IPS-18c (cell line): ENCODE data around the gene ZDHHC3.

Experiments
- H3K4me3 ChIP-seq: 2 replicates; pipeline ENCODE4 v1.7.0; 2013; ENCODE audit warnings: low read depth, mild to moderate bottlenecking, low read length, moderate library complexity; ENCODE audit not compliant: insufficient read depth
- H3K9me3 ChIP-seq: one replicate; pipeline ENCODE4 v1.6.1; 2013; ENCODE audit warnings: mild to moderate bottlenecking, low read length, moderate library complexity; ENCODE audit not compliant: control insufficient read depth, insufficient read depth

The ZDHHC3 gene

DNA sequence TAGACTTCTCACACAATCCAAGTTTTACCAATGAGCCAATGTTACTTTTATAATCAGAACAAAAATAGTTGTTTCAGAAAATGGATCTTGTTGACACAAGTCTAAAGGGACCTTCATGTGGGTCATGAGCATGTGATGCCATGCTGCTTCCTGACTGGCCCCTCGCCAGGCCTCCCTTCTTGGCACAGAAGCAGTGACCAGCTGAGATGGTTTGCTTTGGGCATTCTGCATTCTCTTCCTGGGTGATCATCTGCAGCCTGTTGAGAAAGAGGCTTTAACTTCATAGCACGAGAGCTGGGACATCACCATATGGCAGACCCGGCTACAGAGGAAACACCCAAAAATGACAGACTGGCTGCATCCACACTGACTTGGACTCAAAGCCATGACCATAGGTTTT, 55.9 kb downstream of the ZDHHC3 start:
- Histone ChIP-seq H3K4me3 (no peak overlapping the region), H3K9me3 (no peaks in the 10 kb centered on the region)

DNA sequence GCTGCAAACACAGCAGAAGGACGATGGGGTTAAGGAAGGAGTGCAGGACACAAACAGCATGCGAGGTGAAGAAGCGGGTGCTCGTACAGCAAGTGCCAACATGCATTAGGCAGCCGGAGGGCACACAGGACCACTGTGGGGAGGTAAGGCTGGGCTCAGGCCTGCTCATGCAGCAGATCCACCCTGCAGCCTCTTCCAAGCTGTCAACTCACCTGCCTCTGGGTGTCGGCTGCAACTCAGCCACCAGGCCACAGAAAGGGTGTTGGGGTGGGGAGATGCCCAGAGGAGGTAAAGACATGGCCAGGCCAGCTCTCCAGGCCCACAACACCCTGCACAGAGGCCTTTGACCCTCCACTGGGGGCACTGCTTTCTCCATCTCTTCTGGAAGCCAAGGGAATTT, 57.4 kb downstream of the ZDHHC3 start:
- Histone ChIP-seq H3K9me3 (no peaks in the 10 kb centered on the region), H3K4me3 (no peak overlapping the region)

DNA sequence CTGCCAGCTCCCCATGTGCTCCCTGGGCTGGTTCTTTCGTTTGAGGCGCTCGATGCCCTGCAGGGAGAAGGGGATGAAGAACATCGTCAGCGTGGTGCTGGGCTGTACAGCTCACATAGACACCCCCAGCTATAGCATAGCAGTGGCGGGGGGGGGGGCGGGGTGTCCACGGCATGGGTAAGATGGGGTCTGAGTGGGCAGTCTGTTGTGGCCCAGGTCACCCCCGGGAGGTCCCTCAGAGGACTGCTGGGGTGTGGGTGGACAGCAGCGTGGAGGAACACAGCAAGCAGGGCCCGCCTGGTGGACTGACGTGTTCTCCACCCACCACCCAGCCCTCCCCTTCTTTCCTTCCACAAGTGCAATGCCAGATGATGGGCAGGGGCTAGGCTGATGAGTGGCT, 57.9 kb downstream of the ZDHHC3 start:
- Histone ChIP-seq H3K4me3 (no peak overlapping the region), H3K9me3 (no peaks in the 10 kb centered on the region)

DNA sequence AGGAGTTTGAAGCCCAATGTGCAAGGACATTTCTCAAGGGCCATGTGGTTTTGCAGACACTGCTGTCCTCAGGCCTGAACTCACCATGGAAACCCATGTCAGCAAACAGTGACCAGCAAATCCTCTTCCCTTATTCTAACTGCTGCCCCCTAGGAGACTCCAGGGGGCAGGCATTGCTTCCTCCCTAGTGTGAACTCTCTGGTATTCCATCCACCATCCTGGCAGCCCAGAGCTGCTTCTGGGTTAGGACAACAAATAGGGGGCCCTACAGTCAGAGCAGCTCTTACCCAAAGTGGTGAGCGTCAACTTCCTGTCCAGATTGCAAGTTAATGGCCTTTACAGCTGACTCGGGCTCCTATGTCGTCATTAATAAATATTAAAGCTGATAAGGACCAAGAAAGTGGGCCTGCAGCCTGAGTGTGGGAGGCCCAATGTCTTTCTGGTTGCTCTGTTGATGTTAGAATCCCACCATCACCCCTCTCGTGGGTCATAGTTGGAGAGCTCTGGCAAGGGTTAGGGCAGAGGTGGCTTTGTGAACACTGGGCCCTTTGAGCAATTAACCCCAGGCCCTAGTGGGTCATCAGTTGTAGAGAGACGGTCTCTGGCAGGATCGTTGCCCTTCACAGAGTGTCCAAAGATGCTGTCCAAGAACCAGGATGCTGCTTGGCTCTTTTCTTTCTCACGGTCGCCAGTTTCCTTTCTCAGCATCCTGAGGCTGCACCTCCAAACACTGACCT, 60.1 kb downstream of the ZDHHC3 start:
- H3K4me3 ChIP-seq = no peak overlapping the region
- no peaks in the 10 kb centered on the region for H3K9me3 ChIP-seq

DNA sequence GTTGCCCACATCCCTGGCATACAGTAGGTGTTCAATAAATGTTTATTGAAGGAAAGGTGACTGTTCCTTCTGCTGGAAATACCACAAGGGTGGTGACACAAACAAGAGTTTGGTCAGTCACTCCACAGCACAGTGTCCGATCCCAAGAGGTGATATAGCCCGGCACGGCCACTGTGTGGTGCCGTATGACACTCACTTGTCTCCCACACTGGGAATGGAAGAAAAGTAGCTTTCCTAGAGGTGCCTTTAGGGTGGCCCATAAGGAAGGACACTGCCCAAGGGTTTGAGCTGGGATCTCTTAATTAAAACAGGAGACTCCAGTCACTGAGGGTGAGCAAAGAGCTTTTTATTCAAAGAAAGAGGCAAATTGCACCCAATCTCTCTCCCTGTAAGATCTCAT, 61.0 kb downstream of the ZDHHC3 start:
- Histone ChIP-seq H3K4me3 (no peak overlapping the region), H3K9me3 (no peaks in the 10 kb centered on the region)

DNA sequence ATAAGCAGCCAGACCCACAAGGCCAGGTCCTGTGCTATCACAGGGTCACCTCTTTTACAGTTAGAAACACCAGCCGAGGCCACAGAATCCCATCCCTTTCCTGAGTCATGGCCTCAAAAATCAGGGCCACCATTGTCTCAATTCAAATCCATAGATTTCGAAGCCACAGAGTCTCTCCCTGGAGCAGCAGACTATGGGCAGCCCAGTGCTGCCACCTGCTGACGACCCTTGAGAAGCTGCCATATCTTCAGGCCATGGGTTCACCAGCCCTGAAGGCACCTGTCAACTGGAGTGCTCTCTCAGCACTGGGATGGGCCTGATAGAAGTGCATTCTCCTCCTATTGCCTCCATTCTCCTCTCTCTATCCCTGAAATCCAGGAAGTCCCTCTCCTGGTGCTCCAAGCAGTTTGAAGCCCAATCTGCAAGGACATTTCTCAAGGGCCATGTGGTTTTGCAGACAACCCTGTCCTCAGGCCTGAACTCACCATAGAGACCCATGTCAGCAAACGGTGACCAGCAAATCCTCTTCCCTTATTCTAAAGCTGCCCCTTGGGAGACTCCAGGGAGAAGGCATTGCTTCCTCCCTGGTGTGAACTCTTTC, 62.0 kb downstream of the ZDHHC3 start:
- Histone ChIP-seq H3K4me3 (no peak overlapping the region), H3K9me3 (no peaks in the 10 kb centered on the region)

DNA sequence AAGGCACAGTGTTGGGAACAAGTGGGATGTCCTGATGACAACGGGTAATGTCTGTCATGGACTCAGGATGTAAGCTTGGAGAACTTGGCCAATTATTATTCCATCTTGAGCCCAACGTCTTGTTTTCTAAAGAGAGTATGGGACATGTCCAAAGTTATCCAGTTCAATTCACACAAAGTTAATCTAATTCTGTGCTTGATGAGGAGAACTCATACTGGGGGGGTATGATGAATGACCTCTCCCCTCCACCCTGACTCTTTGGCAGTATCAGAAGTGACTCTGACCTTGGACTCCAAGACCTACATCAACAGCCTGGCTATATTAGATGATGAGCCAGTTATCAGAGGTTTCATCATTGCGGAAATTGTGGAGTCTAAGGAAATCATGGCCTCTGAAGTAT, 65.3 kb downstream of the ZDHHC3 start:
- H3K9me3 ChIP-seq = no peaks in the 10 kb centered on the region
- no peak overlapping the region for H3K4me3 ChIP-seq

DNA sequence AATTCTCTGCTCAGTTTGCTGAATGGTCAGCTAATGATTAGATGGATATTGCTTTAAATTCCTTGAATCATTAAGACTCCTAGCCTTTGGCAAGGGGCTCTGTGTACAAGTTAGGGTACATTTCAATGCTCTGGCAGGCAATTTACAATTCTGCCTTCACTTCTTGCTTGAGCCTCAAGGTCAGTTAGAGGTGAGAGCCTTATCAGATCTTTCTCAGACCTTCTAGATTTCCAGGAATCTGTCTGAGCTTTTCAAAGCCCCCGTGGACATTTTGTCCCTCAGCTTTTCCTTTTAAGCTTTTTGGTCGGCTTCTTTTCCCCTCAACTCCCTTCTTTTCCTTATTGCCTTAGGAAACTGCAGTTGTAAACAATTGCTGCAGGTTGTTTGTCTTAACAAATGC, 66.9 kb downstream of the ZDHHC3 start:
- Histone ChIP-seq H3K9me3 (no peaks in the 10 kb centered on the region), H3K4me3 (no peak overlapping the region)

DNA sequence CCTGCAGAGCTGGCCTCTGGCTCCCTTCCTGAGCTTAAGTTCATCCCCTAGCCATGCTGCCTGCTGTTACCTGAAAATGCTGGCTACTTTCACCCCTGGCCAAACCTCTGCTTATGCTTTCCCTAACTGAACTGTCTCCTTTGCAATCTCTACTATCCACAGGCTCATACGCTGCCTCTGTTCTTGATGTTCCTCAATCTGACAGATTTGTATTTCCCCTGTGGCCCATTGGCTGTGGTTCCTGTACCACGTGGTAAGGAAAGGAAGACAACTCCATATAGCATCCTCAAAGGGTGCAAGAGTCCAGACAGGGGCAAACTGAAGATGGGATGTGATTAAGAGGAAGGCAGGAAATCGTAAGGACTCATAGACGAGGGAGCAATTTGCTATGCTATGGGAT, 68.4 kb downstream of the ZDHHC3 start:
- H3K4me3 ChIP-seq = no peak overlapping the region
- no peaks in the 10 kb centered on the region for H3K9me3 ChIP-seq

DNA sequence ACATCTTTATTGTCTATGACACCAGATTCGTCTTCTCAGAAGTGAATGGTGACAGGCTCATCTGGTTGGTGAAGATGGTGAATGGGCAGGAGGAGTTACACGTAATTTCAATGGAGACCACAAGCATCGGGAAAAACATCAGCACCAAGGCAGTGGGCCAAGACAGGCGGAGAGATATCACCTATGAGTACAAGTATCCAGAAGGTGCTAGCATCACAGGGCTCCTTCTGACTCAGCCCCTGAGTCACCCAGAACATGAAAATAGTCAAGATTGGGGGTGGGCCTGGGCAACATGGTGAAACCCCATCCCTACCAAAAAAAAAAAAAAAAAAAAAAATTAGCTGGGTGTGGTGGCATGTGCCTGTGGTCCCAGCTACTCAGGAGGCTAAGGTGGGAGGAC, 69.0 kb downstream of the ZDHHC3 start:
- H3K9me3 ChIP-seq = no peaks in the 10 kb centered on the region
- no peak overlapping the region for H3K4me3 ChIP-seq

DNA sequence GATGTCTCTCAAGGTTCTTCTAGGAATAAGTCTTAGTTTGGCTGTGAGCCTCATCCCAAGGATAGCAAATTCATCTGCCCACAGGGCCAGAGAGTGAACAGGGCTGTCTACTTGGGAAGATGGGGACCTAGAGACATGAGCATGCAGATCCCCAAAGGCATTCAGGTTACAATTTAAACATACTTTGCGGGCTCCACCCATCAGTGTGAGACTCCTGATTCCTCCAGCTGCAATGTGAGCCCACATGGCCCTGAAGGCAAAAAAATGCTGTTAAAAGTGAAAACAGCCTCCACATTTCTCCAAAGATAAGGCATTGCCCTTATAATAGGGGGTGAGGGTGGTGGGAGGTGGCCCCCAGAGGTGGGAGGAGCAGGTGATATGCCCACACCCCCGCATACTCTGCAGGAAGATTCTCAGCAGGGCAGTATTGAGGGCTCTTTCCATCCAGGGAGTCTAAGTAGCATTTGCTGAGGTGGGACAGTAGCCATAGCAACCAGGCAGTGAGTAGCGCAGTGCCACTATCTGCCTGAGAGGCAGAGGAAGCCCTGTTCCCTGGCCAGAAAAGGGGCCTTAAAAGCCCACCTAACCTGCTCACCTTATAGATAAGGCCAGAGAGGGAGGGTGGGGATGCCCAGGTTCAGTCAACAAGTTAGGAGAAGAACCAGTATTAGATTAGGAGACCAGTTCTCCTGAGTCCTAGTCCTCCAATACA, 70.4 kb downstream of the ZDHHC3 start:
- no peaks in the 10 kb centered on the region for H3K9me3 ChIP-seq
- H3K4me3 ChIP-seq = no peak overlapping the region

DNA sequence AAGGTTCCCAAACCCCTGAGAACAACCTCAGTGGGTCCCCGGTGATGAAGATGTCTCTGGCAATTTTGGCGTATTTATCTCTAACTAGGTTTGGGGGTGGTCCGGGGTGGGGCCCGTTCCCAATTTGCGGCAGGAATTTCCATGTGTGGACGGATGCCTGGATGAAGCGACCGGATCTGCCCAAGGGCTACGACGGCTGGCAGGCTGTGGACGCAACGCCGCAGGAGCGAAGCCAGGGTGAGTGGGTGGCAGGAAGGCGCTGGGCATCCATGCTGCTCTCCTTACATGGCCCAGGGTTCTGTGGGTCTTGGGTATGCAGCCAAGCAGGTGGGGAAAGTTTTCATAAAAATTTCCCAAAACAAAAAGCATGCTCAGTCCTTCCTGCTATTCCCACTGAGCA, 72.2 kb downstream of the ZDHHC3 start:
- no peaks in the 10 kb centered on the region for H3K9me3 ChIP-seq
- H3K4me3 ChIP-seq = no peak overlapping the region

DNA sequence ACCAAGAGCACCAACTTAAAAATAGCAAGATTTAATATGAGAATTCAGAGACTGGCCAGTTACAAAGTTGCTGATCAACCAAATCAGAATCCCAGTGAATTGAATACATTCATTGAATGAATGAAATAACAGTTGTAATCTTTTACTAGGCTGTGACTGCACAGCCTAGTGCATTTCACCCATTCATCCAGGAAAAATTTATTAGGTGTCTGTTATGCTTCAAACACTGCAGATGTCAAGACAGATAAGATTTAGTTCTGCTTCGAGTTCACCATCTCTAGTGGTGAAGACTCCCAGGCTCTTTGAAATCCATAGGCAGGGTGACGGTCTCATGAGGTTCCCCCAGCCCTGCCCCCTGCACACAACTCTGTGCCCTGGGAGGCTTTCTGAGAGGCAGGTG, 72.7 kb downstream of the ZDHHC3 start:
- Histone ChIP-seq H3K9me3 (no peaks in the 10 kb centered on the region), H3K4me3 (no peak overlapping the region)

DNA sequence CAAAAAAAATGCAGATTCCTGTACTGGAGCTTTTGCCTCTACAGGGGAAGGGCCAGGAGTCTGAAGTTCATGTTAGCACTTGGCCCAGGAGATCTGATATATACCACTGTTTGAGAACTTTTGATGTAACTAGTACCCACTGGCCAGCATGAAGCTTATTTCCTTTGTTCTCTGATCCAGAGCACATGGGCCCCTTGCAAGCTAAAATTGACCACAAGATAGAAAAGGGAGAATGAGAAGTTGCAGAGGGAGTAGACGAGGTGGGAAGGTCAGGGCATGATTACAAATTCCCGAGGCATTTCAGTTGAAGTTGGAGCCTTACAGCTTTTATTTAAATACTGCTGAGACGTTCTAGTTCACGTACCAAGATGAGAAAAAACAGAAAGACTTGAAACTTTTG, 73.3 kb downstream of the ZDHHC3 start:
- Histone ChIP-seq H3K9me3 (no peaks in the 10 kb centered on the region), H3K4me3 (no peak overlapping the region)

DNA sequence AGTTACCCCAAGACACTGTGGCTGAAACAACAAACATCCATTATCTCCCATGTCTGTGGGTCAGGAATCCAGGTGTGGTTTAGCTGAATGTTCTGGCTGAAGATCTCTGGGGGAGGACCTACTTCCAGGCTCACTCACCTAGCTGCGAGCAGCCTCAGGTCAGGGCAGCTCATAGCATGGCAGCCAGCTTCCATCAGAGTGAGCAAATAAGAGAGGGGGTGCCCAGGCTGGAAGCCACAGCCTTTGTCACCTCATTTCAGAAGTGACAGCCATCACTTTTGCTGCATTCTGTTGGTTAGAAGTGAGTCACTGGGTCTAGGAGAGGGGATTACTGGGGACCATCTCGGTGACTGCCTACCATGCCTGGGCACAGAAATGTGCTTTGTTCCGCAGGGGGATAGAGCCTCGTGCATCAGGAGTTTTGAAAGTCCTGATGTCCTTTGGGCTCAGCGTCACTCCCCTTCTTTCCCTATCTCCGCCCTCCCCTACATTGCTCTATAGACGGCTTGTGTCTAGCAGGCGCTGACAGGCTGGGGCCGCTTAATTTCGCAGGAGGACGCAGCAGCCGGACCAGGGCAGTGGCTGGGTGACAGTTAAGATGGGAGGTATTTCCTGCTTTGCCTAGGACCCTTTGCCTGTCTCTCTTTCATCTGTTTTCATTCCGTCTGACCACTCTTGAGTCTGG, 76.1 kb downstream of the ZDHHC3 start:
- Histone ChIP-seq H3K9me3 (no peaks in the 10 kb centered on the region), H3K4me3 (no peak overlapping the region)

DNA sequence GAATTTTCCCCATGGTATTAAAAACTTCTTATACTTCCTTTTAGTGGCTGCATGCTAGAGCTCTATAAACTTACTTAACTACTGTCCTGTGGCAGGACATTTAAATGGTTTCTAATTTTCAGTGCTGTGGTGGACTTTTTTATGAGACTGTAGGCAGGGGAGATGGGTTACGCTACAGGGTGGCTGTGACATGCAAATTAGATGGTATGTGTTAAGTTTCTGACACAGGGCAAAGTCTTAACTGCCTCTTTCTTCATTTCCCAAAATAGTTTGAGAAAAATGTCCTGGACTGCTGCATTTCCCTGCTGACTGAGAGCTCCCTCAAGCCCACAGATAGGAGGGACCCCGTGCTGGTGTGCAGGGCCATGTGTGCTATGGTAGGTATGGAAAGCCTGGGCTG, 79.5 kb downstream of the ZDHHC3 start:
- H3K9me3 ChIP-seq = no peaks in the 10 kb centered on the region
- H3K4me3 ChIP-seq = no peak overlapping the region

DNA sequence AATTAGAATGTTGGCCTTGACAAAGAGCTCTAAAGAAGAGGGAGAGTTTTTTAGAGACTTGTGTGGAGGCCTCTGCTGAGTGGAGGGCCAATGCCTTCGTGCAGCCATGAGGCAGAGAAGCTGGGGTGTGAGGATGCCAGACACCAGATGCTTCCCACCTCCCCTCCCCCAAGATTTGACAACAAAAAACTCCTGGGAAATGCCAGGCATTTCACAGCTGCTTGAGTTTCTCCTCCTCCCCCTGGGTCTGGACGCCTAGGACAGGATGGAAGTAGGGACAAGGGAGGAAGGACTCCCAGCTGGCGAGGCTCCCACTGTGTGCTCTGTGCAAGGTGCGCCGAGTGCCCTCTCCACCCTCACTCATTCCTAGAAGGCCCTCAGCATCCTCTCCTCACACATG, 81.5 kb downstream of the ZDHHC3 start:
- Histone ChIP-seq H3K9me3 (no peaks in the 10 kb centered on the region), H3K4me3 (no peak overlapping the region)

DNA sequence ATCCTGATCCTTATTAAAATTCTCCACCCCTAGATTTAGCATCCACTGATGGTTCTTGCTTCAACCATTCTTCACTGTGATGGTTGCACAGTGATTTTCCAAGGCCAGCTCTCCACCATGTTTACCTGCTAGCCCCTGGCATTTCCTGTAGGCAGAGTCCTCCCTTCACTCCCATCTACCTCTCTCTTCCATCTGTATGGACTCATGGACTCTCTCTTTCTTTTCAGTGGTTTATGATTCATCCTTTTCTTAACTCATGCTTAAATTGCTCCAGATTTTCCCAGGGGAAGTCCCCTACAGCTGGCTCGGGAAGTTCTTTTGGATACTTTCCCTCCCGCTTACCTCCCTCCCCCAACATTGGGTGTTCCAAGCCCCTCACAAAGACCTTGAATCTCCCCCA, 82.9 kb downstream of the ZDHHC3 start:
- Histone ChIP-seq H3K4me3 (no peak overlapping the region), H3K9me3 (no peaks in the 10 kb centered on the region)
